Breast epithelium (tissue), 4 donors: Measurements from ENCODE around the gene NATD1. TPM values are rescaled to one million over a fixed set of nuclear protein-coding genes. Genes with fewer than 3 reads are reported as not detected.

ENCODE experiments used
- DNase-seq, 2 donors: peaks; one replicate each; pipeline ENCODE4 v3.0.0-alpha.2; 2019; ENCODE audit warnings: low spot score in 2 of 2
- H3K27ac ChIP-seq, 2 donors: fragments of 200-600 bp; sonication (generic) in 1 of 2; one replicate each; pipeline ENCODE4 v1.5.1; 2016 to 2019; ENCODE audit warnings: mild to moderate bottlenecking in 1 of 2
- H3K27me3 ChIP-seq, 2 donors: fragments of 200-600 bp; sonication (generic) in 1 of 2; one replicate each; pipeline versions ENCODE4 v1.5.1 to v1.6.0; 2017 to 2019; ENCODE audit warnings: control low read depth in 1 of 2, mild to moderate bottlenecking in 1 of 2
- H3K36me3 ChIP-seq: fragments of 200-600 bp; one replicate; pipeline ENCODE4 v1.5.1; 2019
- H3K4me1 ChIP-seq, 2 donors: fragments of 200-600 bp; sonication (generic); one replicate each; pipeline ENCODE4 v1.5.1; 2016 to 2019; ENCODE audit warnings: control low read depth in 1 of 2
- H3K4me3 ChIP-seq, 3 donors: fragments of 200-600 bp; sonication (generic); 1 replicate in 2 of 3; 2 replicates in 1 of 3; pipeline ENCODE4 v1.5.1; 2016 to 2019; ENCODE audit warnings: mild to moderate bottlenecking in 3 of 3, moderate library complexity in 2 of 3
- H3K9me3 ChIP-seq, 2 donors: fragments of 200-600 bp; sonication (generic) in 1 of 2; one replicate each; pipeline ENCODE4 v1.5.1; 2016 to 2019; ENCODE audit warnings: control low read depth in 1 of 2
- POLR2A ChIP-seq: fragments of 450-650 bp; IDR thresholded peaks from one replicate; pipeline ENCODE4 v1.6.1; 2016; ENCODE audit warnings: antibody characterized with exemption, mild to moderate bottlenecking, moderate library complexity
- POLR2AphosphoS5 ChIP-seq, 3 donors: sonication (generic); formaldehyde crosslinking; IDR thresholded peaks; one replicate each; pipeline ENCODE4 v1.6.1; 2017; ENCODE audit warnings: antibody characterized with exemption in 3 of 3
- intact Hi-C: fragments of 100-400 bp; cut with DNase I; formaldehyde crosslinking; loops from one replicate; pipeline ENCODE4 v1.15.1; 2023; ENCODE audit warnings: low total_unique reads
- total RNA-seq, 3 donors: library from RNA; depleted of rRNA; stranded (reverse); fragments of >200 nt; gene quantifications; one replicate each; pipeline ENCODE4 v1.1.0, GENCODE V29; 2016
- TF ChIP-seq, protein P1 (sequence below), 3 donors: fragments of 450-650 bp; IDR thresholded peaks; one replicate each; pipeline ENCODE4 v1.5.1; 2016 to 2017; ENCODE audit warnings: antibody characterized with exemption in 3 of 3, mild to moderate bottlenecking in 3 of 3, moderate library complexity in 3 of 3

The NATD1 gene
- total RNA-seq, 3 donors from 2014 or later, result 8.2 to 11.8 (median 8.6) TPM

DNA sequence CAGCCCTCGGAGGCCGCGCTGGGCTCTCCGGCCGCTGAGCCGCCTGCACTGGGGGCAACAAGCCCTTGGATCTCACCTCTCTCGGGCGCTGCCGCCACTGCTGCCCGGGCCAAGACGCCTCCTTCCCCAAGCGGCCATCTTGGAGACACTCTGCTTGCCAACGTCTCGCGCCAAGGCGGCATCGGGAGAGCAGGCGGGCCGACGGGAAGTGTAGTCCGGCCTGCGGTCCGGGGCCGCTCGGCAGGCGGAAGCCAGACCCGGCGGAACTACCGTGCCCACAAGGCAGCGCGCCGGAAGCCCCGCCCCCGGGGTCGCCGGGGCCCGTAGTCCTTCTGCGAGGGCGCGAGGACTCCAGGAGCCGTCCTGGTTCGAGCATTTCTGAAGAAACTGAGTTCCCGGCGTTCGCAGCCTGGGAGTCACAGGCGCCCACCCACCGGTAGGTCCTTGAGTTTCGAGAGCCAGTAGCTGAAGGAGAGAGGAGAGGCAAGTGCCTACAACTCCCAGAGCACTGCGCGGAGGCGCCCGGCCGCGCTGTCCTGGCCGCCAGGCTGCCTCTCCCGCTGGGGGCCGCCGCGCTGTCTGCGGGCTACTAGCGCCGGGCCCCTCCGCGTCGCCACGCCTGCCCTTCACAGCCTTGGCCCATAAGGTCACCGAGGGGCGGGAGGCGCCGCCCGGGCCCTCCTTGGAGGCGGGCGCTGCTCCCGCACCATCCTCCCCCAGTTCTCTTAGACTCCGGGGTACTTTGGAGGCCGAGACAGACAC, 39.0 kb downstream of the NATD1 start, which contains the start of gene TMEM11:
TSS of gene TMEM11 (minus strand) at position 147 of the 762 bp plus-strand sequence. CDS start at position 138, 9 bp downstream.
- peak; percentile 94 for DNase-seq
- intact Hi-C loops, result no loop called here
- H3K27me3 ChIP-seq, result no peaks in the 10 kb centered on the region
- H3K36me3 ChIP-seq, result no peaks in the 10 kb centered on the region
- peaks cover 0 to 18% of the 10 kb centered on the region in 2 donors for H3K4me1 ChIP-seq
- no peaks in the 10 kb centered on the region for H3K9me3 ChIP-seq
- TF ChIP-seq, protein P1, sequence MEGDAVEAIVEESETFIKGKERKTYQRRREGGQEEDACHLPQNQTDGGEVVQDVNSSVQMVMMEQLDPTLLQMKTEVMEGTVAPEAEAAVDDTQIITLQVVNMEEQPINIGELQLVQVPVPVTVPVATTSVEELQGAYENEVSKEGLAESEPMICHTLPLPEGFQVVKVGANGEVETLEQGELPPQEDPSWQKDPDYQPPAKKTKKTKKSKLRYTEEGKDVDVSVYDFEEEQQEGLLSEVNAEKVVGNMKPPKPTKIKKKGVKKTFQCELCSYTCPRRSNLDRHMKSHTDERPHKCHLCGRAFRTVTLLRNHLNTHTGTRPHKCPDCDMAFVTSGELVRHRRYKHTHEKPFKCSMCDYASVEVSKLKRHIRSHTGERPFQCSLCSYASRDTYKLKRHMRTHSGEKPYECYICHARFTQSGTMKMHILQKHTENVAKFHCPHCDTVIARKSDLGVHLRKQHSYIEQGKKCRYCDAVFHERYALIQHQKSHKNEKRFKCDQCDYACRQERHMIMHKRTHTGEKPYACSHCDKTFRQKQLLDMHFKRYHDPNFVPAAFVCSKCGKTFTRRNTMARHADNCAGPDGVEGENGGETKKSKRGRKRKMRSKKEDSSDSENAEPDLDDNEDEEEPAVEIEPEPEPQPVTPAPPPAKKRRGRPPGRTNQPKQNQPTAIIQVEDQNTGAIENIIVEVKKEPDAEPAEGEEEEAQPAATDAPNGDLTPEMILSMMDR (IDR thresholded peaks at IDR 0.05), result peak in 1 of 3 donors; percentile 17
- TF ChIP-seq POLR2A, result peak; percentile 54
- peak; percentile 84 to 91 (median 85) for TF ChIP-seq POLR2AphosphoS5 (IDR thresholded peaks at IDR 0.05)
- H3K27ac ChIP-seq, result peak within 1 kb of the TSS; percentile 94
- peak within 1 kb of the TSS; percentile 96 to 99 (median 99) for H3K4me3 ChIP-seq

GRCh38 chr17:21213638-21214014, 39.6 kb downstream of the NATD1 start:
- intact Hi-C loops, result no loop called here
- peak overlapping the region; percentile 96 to 99 (median 99) for H3K4me3 ChIP-seq
- no peaks in the 10 kb centered on the region for H3K9me3 ChIP-seq
- H3K27ac ChIP-seq, result peak overlapping the region; percentile 94
- H3K4me1 ChIP-seq, result peaks cover under 1 to 18% of the 10 kb centered on the region in 2 donors
- DNase-seq, result no peak
- no peaks in the 10 kb centered on the region for H3K36me3 ChIP-seq
- TF ChIP-seq, protein P1 (IDR thresholded peaks at IDR 0.05), result no peak
- no peak for TF ChIP-seq POLR2AphosphoS5 (IDR thresholded peaks at IDR 0.05)
- no peak for TF ChIP-seq POLR2A
- no peaks in the 10 kb centered on the region for H3K27me3 ChIP-seq

DNA sequence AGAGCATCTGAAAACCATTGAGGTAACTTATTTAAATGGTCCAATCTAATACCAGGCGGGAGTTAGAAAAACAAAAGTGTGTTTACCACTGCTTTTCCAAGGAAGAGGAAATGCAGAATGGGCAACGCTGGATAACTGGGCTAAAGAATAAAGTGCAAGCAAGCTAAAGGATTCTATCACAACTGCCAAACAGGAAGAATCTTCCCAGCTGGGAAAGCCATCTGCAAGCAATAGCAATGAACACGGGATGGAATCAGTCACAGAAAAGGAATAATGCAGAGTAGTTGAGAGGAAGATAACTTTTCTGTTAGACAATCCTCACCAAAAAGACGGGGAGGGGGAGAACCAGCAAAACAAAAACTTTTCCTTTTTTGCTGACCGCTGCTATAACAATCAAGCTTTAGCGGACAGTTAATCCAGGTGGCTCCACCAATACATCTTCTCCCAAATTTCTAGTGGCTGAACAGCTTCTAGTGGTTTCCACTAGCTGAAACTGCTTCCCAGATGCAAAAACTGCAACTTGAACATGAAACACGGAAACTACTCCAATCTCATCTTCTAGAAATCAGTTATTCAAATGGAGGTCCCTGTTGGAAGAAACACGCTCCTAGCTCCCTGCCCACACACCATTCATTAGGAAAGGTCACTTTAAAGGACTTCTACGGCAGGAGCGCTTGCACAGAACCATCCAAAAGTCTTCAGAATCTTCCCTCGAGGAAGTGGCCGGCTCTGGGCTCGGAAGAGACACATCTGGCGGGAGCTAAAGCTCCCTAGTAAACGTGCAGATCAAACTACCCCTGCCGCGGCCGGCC, 40.2 kb downstream of the NATD1 start:
- intact Hi-C loops, result no loop called here
- no peak for DNase-seq
- Histone ChIP-seq H3K27me3 (no peaks in the 10 kb centered on the region), H3K4me1 (peaks cover 5 to 18% of the 10 kb centered on the region in 2 donors), H3K27ac (peak overlapping the region; percentile 94), H3K36me3 (no peaks in the 10 kb centered on the region), H3K4me3 (peak overlapping the region; percentile 96 to 99 (median 99)), H3K9me3 (no peaks in the 10 kb centered on the region)
- TF ChIP-seq POLR2AphosphoS5 (IDR thresholded peaks at IDR 0.05) (no peak), POLR2A (no peak)
- TF ChIP-seq, protein P1 (IDR thresholded peaks at IDR 0.05), result no peak

DNA sequence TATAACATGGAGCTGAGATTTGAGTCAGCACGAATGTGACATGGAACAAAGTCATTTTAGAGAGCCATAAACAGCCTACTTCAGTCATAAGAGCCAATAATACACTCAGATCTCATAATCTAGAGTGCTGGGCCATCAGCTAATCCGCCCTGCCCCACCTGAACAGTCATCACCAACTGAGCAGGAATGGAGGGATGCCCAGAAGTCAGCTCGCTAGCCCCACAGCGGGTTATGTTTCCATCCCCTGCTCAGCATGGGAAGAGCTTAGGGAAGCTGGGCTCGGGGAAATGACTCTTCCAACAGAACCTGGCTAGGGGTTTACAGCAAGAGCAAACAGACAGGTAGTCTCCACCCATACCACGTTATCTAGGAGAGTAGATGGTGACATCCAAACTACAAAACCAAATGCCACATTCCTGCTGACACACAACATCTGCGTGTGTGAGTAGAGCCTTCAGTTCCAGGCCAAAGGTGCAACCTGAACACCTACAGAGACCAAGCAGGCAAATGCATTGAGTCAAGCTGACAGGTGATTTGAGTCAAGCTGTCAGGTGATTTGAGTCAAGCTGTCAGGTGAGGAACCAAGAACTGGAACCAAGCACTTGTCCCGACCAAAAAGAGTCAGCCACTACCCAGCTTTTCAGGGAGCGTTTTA, 41.3 kb downstream of the NATD1 start:
- peak overlapping the region in 1 of 3 donors; percentile 96 for H3K4me3 ChIP-seq
- no peaks in the 10 kb centered on the region for H3K9me3 ChIP-seq
- DNase-seq, result no peak
- intact Hi-C loops, result no loop called here
- no peaks in the 10 kb centered on the region for H3K36me3 ChIP-seq
- H3K4me1 ChIP-seq, result peaks cover 5 to 18% of the 10 kb centered on the region in 2 donors
- H3K27me3 ChIP-seq, result no peaks in the 10 kb centered on the region
- H3K27ac ChIP-seq, result no peak overlapping the region
- TF ChIP-seq, protein P1 (IDR thresholded peaks at IDR 0.05), result no peak
- no peak for TF ChIP-seq POLR2AphosphoS5 (IDR thresholded peaks at IDR 0.05)
- TF ChIP-seq POLR2A, result no peak
